GM12801 (cell line): ENCODE measurements around the gene ZDHHC1.

Source experiments
- CTCF ChIP-seq: IDR thresholded peaks from one replicate; pipeline ENCODE4 v1.5.1; 2011; ENCODE audit warnings: control low read depth; ENCODE audit not compliant: insufficient read length; ENCODE audit errors: extremely low read depth

The ZDHHC1 gene

GRCh38 chr16:67372664-67373063 is 43.6 kb downstream of the ZDHHC1 start:
- TF ChIP-seq CTCF: no peak

GRCh38 chr16:67370661-67371060 is 45.6 kb downstream of the ZDHHC1 start:
- no peak for TF ChIP-seq CTCF

- no peak for TF ChIP-seq CTCF
Observed at GRCh38 chr16:67364600-67365235, 51.6 kb downstream of the ZDHHC1 start.

DNA sequence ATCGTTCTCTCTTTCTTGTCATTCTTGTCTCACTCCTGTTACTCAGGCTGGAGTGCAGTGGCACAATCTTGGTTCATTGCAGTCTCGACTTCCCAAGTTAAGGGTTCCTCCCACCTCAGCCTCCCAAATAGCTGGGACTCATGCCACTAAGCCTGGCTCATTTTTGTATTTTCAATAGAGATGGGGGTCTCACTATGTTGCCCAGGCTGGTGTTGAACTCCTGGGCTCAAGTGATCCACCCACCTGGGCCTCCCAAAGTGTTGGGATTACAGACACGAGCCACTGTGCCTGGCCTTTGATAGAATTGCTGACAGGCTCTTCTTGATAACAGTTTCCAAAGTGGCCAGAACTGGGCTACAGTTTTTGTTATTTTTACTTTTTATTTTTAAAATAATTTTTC is 55.2 kb downstream of the ZDHHC1 start:
- TF ChIP-seq CTCF: no peak

GRCh38 chr16:67357561-67357960 is 58.7 kb downstream of the ZDHHC1 start:
- TF ChIP-seq CTCF: no peak

- TF ChIP-seq CTCF: no peak
Observed at GRCh38 chr16:67356396-67356795, 59.9 kb downstream of the ZDHHC1 start.

GRCh38 chr16:67350324-67350723 is 66.0 kb downstream of the ZDHHC1 start:
- TF ChIP-seq CTCF: no peak
